ENCODE results near the gene AMH. TPM values are rescaled to one million over a fixed set of nuclear protein-coding genes. Genes with fewer than 3 reads are reported as not detected.
A peak's percentile ranks its signal among the peaks of the same experiment; 100 is the strongest.

AMH gene
- total and polyA plus RNA-seq, 2 donors (not counting 1 experiment from before 2014, with no cell fraction given), result 0.03 to 0.33 TPM

DNA sequence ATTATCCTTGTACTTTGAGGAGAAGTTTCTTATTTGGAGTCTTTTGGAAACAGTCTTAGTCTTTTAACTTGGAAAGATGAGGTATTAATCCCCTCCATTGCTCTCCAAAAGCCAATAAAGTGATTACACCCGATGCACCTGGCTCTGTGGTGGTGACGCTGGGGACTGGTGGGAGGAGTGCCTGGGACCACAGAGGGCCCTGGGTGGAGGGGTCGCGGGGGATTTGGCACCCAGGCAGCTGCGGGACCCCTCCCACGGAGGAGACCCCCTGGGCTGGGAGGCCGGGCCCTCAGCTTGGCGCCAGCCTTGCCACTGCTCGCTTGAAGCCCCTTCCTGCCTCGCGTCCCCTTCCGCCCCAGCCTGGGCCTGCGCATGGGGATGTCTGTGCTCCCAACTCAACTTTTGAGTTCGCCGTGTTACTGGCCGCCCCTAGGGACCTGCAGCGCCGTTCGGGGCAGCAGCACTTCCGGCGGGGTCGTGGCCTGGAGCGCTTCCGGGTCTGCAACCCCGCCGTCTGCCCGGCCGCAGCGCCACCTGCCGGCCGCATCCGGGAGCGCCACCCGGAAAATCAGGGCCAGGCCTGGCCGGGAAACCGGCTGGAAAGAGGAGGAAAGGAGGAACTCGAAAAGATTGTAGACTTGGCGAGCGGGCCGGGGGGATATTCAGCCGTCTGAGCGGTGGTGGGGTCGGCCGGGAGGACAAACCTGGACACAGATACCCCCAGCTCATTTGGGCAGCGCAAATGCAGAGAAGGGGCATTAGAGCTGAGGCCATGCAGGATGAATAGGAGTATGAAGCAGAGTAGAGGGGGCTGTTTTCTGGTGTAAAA, 24.4 kb downstream of the AMH start:
- Histone ChIP-seq H3K4me2 (ENCODE audit: extremely low read depth, insufficient read depth, low read length) (peak overlapping the region; percentile 88), H3K4me3 (replicated peaks in 1 of 4; ENCODE audit: control extremely low read depth in 1 of 4, insufficient read depth in 1 of 4, low read depth in 3 of 4, low read length in 4 of 4) (peak overlapping the region; percentile 5 to 45 (median 34)), H2AFZ (ENCODE audit: low read length) (no peak overlapping the region), H3K27me3 (ENCODE audit: control insufficient read depth, insufficient read depth, low read length) (no peaks in the 10 kb centered on the region), H4K20me1 (ENCODE audit: control insufficient read depth, extremely low read depth, insufficient read depth, low read length) (peaks cover 4% of the 10 kb centered on the region), H3K9me3 (ENCODE audit: control insufficient read depth, insufficient read depth, low read depth, low read length) (no peaks in the 10 kb centered on the region), H3K79me2 (ENCODE audit: control insufficient read depth, insufficient read depth, low read length) (peaks cover 57% of the 10 kb centered on the region), H3K9ac (ENCODE audit: insufficient read depth, low read length) (peak overlapping the region; percentile 42), H3K27ac (ENCODE audit: insufficient read depth, low read length) (peak overlapping the region; percentile 57), H3K36me3 (ENCODE audit: control insufficient read depth, insufficient read depth, low read length) (peaks cover 20% of the 10 kb centered on the region), H3K4me1 (ENCODE audit: control insufficient read depth, extremely low read depth, insufficient read depth, low read length) (peaks cover 9% of the 10 kb centered on the region)
- TF ChIP-seq, protein P1, sequence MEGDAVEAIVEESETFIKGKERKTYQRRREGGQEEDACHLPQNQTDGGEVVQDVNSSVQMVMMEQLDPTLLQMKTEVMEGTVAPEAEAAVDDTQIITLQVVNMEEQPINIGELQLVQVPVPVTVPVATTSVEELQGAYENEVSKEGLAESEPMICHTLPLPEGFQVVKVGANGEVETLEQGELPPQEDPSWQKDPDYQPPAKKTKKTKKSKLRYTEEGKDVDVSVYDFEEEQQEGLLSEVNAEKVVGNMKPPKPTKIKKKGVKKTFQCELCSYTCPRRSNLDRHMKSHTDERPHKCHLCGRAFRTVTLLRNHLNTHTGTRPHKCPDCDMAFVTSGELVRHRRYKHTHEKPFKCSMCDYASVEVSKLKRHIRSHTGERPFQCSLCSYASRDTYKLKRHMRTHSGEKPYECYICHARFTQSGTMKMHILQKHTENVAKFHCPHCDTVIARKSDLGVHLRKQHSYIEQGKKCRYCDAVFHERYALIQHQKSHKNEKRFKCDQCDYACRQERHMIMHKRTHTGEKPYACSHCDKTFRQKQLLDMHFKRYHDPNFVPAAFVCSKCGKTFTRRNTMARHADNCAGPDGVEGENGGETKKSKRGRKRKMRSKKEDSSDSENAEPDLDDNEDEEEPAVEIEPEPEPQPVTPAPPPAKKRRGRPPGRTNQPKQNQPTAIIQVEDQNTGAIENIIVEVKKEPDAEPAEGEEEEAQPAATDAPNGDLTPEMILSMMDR (conservative IDR thresholded peaks at IDR 0.05 in 1 of 2, IDR thresholded peaks at IDR 0.05 in 1 of 2; ENCODE audit: low read depth in 1 of 2, low read length in 2 of 2), result peak; percentile 62 to 79
- no peak for TF ChIP-seq EZH2 (IDR thresholded peaks at IDR 0.05; ENCODE audit: low read length, missing control alignments)
- peak; percentile 64 to 66 for DNase-seq (ENCODE audit: low read depth in 2 of 2)

DNA sequence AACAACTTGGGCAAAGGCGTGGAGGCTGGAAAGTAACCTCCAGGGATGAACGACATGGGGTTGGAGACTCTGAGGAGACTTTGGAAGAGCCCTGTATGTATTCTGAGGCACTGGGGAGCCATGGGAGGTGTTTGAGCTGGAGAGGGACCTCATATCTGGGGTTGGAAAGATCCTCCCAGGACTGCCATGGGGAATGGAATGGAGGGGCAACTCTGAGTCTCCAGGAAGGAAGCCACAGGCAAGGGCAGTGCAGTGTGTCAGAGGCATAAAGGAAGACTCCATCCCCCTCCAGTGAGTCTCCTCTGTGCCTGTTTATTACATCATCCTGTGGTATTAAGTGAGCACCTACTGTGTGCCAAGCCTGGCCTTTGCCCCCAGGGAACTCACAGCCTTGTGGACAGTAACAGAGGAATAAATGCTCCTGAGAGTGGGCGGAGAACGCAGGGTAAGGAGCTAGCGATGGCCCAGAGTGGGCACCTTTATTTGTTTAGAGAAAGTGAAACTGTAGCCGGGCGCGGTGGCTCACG, 25.1 kb downstream of the AMH start:
- Histone ChIP-seq H3K9ac (ENCODE audit: insufficient read depth, low read length) (no peak overlapping the region), H2AFZ (ENCODE audit: low read length) (no peak overlapping the region), H3K4me3 (replicated peaks in 1 of 4; ENCODE audit: control extremely low read depth in 1 of 4, insufficient read depth in 1 of 4, low read depth in 3 of 4, low read length in 4 of 4) (peak overlapping the region in 2 of 4 experiments; percentile 7 to 45), H3K36me3 (ENCODE audit: control insufficient read depth, insufficient read depth, low read length) (peaks cover 20% of the 10 kb centered on the region), H3K79me2 (ENCODE audit: control insufficient read depth, insufficient read depth, low read length) (peaks cover 57% of the 10 kb centered on the region), H3K4me2 (ENCODE audit: extremely low read depth, insufficient read depth, low read length) (peak overlapping the region; percentile 52), H3K4me1 (ENCODE audit: control insufficient read depth, extremely low read depth, insufficient read depth, low read length) (peaks cover 9% of the 10 kb centered on the region), H4K20me1 (ENCODE audit: control insufficient read depth, extremely low read depth, insufficient read depth, low read length) (peaks cover 4% of the 10 kb centered on the region), H3K9me3 (ENCODE audit: control insufficient read depth, insufficient read depth, low read depth, low read length) (no peaks in the 10 kb centered on the region), H3K27ac (ENCODE audit: insufficient read depth, low read length) (peak overlapping the region; percentile 57), H3K27me3 (ENCODE audit: control insufficient read depth, insufficient read depth, low read length) (no peaks in the 10 kb centered on the region)
- TF ChIP-seq, protein P1 (conservative IDR thresholded peaks at IDR 0.05 in 1 of 2, IDR thresholded peaks at IDR 0.05 in 1 of 2; ENCODE audit: low read depth in 1 of 2, low read length in 2 of 2), result no peak
- no peak for TF ChIP-seq EZH2 (IDR thresholded peaks at IDR 0.05; ENCODE audit: low read length, missing control alignments)
- DNase-seq (ENCODE audit: low read depth in 2 of 2), result no peak

DNA sequence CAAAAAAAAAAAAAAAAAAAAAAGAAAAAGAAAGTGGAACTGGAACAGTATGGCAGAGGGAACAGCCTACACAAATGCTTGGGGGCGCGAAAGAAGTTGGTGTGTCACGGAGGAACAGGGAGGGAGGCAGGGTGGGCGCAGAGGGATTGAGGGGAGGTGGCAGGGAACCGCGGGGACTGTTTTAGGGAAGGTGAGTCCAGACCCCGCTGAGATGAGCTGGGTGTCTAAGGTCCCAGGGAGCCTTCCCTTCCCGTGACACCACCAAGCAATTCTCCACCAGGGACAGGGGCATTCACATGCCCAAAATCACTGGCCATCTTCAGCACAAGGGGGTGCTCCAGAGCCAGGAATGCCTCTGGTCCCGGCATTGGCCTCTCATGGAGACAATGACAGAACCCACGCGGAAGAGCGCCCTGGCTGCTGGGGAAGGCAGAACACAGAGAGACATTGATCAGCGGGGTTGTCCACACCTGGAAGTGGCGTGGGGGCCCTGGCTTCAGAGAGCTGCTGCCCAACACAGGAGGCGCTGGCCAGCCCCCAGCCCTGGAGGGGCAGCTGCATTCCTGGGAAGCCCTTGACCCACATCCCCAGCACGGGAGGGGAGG, 25.9 kb downstream of the AMH start:
- Histone ChIP-seq H3K79me2 (ENCODE audit: control insufficient read depth, insufficient read depth, low read length) (peaks cover 50% of the 10 kb centered on the region), H2AFZ (ENCODE audit: low read length) (no peak overlapping the region), H3K27ac (ENCODE audit: insufficient read depth, low read length) (no peak overlapping the region), H3K9ac (ENCODE audit: insufficient read depth, low read length) (no peak overlapping the region), H3K27me3 (ENCODE audit: control insufficient read depth, insufficient read depth, low read length) (no peaks in the 10 kb centered on the region), H3K9me3 (ENCODE audit: control insufficient read depth, insufficient read depth, low read depth, low read length) (no peaks in the 10 kb centered on the region), H3K4me3 (replicated peaks in 1 of 4; ENCODE audit: control extremely low read depth in 1 of 4, insufficient read depth in 1 of 4, low read depth in 3 of 4, low read length in 4 of 4) (no peak overlapping the region), H3K36me3 (ENCODE audit: control insufficient read depth, insufficient read depth, low read length) (peaks cover 20% of the 10 kb centered on the region), H3K4me1 (ENCODE audit: control insufficient read depth, extremely low read depth, insufficient read depth, low read length) (peaks cover 9% of the 10 kb centered on the region), H4K20me1 (ENCODE audit: control insufficient read depth, extremely low read depth, insufficient read depth, low read length) (peaks cover 4% of the 10 kb centered on the region), H3K4me2 (ENCODE audit: extremely low read depth, insufficient read depth, low read length) (no peak overlapping the region)
- no peak for TF ChIP-seq EZH2 (IDR thresholded peaks at IDR 0.05; ENCODE audit: low read length, missing control alignments)
- TF ChIP-seq, protein P1 (conservative IDR thresholded peaks at IDR 0.05 in 1 of 2, IDR thresholded peaks at IDR 0.05 in 1 of 2; ENCODE audit: low read depth in 1 of 2, low read length in 2 of 2), result peak; percentile 48 to 64
- DNase-seq (ENCODE audit: low read depth in 2 of 2), result peak; percentile 53 to 59

Measured in fibroblast of lung (primary cell).